Urothelium cell line (cell line): ENCODE measurements around the gene GPR37L1.
A peak's percentile ranks its signal among the peaks of the same experiment; 100 is the strongest.

Source experiments
- DNase-seq: peaks from one replicate; pipeline ENCODE4 v3.0.0; 2011; ENCODE audit warnings: low spot score, mixed read lengths
- FAIRE-seq: peaks from 2 replicates; lab custom pipeline; 2011; peaks lifted over from hg19 to GRCh38; lab: Jason Lieb, UNC

Gene GPR37L1

DNA sequence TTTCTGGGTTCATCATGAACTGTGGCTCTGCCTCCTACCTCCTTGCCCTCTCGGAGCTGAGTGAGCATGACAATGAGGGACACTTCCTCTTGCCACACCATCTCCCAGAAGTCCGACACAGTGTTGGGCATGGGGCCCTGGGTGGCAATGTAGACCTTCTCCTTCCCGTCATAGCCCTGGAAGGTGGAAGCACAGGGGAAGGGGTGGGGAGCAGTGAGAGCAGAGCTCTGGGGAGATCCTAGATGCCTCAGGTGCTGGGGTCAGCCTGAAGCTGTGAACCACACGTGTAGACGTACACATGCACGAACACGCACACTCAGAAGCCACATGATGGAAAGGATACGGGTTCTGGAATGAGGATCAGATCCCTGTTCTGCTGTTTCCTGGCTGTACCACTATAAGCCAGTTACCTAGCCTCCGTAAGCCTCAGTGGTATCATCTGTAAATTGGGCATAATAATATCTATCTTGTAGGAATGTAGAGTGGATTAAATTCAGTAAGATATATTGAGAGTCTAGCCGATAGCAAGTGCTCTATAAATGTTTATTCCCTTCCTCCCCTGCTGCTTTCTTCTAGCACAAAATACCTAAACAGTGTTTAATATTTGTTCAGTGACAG is 31.5 kb downstream of the GPR37L1 start:
- DNase-seq (no peak), FAIRE-seq (no peak)

DNA sequence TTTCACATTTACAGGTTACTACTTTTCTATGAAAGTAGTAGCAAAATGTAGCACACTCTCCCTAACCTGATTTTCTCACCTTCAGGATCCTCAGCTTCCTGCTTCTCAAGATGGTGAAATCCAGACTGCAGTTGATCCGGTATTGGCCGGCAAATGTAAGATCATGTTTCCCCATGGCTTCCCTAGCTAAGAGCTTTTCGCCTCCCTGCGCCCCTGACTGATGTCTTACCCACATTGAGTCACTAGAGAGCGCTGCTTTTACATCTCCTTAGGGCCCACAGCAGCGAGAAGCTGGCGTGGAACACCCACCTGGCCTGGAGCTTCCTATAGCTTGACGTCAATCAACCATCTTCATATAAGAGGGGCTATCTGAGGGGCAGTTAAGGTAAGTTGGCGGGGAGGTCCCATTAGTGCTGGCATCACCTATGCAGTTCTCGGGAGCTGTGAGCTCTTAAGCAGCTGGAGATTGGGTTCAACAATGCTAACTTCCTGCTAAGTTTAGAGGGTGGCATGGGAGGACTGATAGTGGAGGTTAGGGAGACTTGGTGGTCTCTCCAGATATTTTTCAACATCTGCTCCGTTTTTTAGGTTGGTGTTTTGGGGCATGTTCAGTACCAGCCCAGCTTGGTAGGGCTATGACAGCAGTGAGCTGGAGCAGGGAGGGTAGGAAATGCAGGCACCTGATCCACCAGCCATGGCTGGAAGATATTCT is 32.2 kb downstream of the GPR37L1 start:
- FAIRE-seq (no peak), DNase-seq (no peak)

DNA sequence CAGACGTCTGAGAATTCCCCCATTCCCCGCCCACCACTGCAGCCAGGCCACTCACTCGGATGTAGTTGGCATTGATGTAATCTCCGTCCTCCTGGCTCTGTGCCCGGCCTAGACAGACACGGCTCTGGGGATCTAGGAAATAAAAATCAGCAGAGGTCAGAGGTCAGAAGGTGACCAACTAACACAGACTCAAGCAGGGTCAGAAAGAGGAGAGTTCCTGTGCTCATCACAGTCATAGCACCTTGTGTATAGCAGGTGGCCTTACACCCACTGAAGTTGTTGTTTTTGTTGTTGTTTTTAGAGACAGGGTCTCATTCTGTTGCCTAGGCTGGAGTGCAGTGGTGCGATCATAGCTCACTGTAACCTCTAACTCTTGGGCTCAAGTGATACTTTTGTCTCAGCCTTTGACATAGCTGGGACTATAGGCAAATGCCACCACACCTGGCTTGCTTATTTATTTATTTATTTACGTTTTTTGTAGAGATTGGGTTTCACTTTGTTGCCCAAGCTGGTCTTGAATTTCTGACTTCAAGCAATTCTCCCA is 32.8 kb downstream of the GPR37L1 start:
- DNase-seq (peak; percentile 67), FAIRE-seq (no peak)

DNA sequence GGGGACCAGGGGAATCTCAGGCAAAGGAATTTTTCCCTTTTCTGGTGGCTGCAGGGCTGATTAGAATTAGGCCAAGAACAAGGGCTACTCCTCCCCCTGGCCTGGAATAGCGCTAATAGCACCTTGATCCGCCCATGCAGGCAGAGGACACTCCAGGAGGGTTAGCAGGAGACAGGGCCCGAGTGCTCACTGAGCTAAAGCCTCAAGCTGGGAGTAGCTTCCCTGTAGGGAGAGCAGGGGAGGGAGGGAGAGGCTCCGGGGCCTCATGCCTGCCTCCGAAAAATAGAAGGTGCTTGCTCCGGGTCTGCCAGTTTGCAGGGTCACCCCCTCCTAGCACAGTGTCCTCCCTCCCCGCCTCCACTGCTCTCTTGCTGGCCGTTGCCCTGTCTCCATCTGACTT is 33.9 kb downstream of the GPR37L1 start:
- no peak for FAIRE-seq

DNA sequence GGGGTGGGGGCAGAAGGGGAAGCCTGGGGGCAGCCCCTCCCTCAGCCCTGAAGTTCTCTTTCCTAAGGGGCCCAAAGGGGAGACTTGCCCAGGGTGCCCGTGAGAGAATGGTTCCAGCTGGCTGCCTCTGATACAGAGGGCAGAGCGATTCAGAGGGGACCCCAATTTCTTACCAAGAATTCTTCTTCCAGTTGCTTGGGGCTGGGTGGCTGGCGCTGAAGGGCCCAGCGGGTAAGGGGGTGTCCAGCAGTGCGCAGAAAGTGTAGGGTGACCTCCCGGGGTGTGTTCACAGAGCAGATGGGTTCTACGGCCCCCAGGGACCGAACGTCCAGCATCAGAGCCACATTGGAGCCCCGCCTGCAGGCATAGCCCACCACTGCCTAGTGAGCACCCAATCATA is 35.2 kb downstream of the GPR37L1 start:
- DNase-seq (no peak), FAIRE-seq (no peak)

More for the DNA sequence above, 33.9 kb downstream of the GPR37L1 start:
- DNase-seq: no peak

DNA sequence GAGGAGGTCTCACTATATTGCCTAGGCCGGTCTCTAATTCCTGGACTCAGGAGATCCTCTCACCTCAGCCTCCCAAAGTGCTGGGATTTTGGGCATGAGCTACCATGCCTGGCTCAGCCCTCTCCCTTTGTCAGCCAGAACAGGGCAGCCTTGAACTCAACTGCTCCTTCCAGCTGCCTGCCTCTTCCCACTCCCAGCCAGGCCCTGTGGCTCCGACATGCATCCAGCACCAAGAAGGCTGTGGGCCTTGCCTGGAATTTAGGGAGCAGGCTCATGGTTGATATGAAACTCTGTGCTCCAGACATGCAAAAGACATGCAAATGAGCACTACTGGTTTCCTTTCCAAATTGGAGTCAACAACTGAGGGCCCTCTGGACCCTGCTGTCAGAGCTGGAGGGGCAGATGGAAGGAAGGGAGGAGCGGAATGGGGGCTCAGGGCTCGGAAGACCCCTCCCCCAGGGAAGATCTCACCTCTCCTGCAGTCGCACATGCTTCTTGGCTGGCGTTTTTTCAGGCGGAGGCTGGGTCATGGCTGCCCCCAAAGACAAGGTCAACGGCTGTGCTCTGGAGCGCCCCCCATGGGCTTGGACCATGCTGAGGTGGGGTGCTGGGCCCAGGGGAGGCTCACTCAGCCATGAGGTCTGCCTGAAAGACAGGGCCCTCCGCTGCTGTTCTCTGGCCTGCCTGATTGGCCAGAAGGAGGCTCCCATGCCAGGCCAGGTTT is 36.3 kb downstream of the GPR37L1 start:
- DNase-seq (no peak), FAIRE-seq (no peak)

DNA sequence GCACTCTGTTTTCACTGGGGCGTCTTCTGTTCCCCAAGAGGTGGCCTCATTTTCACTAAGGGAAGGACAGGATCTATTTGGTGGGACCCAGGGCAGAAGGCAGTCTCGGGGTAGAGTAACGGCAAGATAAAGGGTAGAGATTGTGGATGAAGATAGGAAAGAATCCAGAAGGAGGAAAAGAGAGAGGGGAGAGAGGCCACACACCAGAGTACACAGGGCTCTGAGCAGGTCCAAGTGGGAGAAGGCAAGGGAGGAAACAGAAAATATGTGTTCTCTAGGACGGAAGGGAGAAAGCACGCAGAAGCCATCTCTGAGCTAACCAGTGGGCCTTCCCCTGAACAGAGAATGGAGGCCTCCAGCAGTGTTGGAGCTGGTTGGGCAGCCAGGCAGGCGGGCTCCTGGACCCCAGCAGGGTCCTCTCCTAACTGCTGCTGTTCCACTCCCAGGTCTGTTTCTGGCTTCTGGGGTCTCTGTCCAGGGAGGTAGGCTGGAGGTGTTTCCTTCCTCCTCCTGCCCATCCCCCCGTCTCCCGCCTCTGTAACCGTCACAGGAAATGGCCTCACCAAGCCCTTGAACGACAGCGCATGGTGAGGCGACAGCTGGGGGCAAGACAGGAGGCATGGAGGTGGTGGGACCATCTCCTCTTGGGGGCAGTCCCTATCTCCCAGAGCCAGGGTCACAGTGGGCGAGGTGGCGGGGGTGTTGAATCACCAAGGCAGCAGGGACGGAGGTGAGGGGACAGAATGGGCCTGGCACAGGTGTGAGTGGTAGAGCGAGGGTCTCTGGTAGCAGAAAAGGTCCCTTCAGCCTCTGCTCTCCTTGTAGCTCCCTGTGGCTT is 37.0 kb downstream of the GPR37L1 start:
- FAIRE-seq (no peak), DNase-seq (no peak)

DNA sequence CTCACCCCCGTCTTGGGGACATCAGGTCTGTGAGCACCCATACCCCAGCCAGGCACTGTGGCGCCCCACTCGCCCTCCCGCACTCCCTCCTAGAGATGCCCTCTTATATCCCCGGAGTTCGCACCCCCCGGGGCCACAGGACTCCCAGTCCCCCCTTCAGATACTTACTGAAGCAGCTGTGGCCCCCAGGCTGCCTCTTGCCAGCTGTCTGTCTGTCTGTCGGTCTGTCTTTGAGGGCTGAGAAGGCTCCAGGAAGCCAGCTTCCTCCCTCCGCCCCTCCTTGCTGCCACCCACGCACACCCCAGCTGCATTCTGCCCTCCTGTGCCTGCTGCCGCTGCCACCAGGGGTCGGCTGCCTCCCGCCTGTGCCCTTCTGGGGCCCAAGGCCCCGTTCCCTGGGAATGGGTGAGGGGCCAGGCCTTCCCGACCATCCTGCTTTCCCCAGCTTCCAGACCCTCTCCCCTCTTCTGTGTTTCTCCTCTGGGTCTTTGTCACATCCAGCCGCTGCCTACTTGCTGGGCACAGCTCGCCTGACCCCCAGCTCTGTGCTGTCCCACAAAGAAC is 37.7 kb downstream of the GPR37L1 start, which contains the start of gene PTPN7:
Gene PTPN7, minus strand, starts transcription at position 226 of the 564 bp plus-strand sequence. CDS start 1,200 bp downstream, outside the sequence.
- DNase-seq: peak; percentile 57

DNA sequence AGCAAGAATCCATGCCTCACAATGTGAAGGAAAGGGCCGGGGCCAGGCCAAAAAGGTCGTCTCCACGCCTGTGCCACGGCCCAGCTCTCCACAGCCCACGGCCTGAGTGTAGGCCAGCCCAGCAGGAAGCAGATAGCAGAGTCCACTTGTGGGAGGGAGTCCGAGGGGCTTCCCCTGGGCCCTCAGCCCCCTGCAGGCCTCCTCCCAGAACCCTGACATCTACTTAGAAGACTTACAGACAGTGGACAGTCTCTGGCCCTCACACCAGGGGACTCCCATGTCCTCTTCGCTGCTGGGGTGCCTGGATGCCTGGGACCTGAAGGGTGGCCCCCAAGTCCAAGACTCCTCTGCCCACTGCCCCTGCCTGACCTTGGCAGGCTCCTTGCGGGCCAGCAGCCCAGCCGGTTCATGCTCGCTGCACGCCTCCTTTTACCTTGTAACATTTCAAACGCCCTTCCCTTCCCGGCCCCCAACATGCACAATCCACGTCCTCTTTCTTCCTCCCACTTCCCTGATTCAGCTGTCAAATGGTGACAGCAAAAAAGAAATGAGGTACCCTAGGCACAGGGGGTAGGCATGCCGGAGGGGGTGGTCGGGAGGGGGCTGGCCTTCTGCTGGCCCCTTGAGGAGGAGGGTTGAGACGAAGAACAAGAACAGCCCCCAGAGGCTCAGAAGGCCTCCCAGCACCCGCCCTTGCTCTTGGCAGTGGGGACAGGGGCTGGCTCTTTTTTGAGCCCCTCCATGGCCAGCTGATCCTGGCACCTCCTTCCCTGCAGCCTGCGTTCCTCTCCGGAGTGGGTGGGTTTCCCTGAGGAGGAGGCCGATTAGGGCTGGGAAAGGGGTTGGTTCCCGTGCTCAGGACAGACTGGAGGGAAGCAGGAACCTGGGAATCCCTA is 38.7 kb downstream of the GPR37L1 start:
- FAIRE-seq (no peak), DNase-seq (no peak)

More for the DNA sequence above, 37.7 kb downstream of the GPR37L1 start, which contains the start of gene PTPN7:
- FAIRE-seq: no peak

DNA sequence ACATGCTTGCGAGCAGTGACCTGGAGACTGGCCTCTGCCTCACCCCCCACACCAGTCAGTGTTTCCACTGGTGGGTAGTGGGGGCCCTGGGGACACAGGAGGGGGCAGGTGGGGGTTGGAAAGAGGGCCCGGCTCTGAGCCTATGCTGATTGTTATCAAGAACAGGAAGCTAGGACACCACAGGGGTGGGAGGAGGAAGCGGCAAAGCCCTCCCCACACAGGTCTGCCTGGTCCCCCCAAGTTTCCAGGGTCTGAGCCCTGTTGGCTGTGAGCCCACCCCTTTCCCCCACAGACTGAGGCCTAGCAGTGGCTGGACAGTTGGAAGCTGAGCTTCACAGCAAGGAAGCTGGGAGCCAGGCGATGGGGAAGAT is 39.3 kb downstream of the GPR37L1 start:
- DNase-seq: no peak
- FAIRE-seq: no peak

DNA sequence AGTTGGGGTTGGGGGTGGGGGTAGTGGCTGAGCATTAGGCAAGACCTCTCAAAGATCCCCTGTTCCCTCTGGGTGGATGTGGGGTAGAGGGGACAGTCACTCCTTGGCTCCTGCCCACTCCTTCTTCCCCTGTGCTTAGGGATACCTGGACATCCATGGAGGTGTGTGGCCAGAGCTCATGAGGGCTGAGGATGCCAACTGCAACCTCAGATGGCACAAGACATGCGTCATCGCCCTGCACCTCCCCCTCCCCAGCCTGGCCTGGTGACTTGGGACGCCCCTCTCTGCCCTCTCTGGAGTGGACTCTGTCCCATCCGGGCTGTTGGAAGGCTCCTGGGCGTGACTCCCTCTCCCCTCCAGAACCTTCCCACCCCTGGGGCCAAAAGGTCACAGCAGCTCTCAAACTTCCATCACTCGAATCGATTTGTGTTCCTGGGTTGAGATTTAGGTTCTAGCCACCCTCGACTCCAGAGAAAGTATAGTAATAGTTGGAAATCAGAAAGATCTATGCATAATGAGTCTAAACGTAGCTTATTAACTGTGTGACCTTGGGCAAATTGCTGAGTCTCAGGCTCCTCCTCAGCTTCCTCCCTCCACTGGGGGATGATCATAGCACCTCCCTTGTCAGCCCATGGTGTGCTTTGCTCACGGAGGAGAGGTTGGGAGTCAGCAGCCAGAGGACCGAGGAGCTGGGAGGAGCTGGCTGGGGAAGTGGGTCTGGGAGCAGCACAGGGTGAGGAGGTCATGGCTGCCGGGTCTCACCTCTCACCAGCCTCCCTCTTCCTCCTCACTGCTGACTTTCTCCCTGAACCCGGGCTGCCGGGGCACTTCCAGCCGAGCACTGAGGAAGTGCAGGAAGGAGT is 39.9 kb downstream of the GPR37L1 start:
- no peak for FAIRE-seq
- no peak for DNase-seq

DNA sequence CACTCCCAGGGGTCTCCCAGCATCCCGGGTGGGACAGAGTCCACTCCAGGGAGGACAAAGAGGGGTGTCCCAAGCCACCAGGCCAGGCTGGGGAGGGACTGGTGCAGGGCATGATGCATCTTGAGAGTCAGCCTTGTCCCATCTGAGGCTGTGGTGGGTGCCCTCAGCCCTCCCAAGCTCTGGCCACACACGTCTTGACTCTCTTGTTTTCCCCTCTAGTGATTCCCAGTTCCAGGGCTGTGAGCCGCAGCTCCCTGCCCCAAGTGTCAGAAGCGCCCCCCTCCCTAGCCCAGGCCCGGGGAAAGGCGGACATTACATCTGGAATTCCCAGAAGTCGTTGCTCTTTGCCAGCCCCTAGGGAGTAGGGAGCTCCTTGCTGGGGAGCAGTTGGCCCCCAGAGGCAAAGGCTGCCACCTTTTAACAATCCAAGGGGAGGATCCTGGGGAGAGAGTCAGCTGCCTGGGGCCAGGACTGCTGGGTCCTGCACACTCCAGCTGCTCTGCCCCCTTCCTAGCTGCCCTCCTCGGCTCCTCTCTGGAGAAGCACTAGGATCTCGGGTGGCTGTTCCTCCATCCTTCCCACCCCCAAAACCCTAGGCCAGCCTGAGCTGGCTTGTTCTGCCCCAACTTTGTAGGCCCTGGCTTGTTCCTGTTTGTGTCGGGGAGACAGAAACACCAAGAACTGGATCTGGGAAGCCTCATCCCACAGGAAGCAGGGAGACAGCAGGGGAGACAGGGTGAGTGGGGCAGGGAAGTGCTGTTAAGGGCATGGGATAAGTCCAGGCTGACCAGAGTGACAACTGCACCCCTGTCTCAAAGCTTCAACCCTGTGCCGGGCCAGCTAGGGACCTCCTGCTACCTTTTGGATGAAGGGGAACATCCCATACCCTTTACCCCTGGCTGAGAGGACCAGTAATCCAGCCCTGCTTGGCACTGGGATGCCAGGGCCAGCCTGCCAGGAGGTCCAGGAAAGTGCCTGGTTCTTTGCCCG is 40.9 kb downstream of the GPR37L1 start:
- no peak for FAIRE-seq

DNA sequence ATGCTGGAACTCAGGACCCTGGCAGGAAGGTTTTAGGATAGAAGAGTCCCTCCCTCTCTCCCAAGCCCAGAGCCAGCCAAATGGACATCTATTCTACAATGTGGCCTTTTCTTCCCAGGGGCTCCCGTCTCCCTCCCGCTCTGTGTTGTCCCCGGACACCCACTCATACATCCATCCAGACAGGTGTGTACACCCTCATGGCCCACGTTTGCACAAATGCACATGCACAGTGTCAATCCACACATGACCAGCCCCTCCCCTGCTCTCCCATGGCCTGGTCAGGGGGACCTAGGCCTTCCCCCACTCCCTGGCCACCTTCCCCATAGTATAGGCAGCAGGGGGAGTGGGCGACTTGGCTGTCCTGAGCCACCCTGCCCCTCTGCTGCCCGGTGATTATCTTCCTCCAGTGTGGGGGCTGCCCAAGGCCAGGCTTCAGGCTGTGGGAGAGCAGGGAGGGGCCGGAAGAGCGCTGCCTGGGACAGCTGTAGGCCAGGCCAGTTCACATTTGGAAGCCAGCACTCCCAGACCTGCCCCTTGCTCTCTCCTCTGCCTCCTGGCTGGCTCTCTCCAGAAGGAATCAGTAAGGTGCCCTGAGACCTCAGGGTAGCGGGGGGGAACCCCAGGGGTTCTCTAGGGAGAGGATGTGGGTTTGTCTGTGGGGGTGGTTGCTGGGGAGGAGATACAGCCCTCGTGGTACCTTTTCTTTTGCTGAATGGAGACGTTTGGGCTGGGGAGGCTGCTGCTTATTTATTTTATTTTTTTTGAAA is 41.7 kb downstream of the GPR37L1 start:
- no peak for FAIRE-seq
- no peak for DNase-seq

More for the DNA sequence above, 40.9 kb downstream of the GPR37L1 start:
- no peak for DNase-seq

DNA sequence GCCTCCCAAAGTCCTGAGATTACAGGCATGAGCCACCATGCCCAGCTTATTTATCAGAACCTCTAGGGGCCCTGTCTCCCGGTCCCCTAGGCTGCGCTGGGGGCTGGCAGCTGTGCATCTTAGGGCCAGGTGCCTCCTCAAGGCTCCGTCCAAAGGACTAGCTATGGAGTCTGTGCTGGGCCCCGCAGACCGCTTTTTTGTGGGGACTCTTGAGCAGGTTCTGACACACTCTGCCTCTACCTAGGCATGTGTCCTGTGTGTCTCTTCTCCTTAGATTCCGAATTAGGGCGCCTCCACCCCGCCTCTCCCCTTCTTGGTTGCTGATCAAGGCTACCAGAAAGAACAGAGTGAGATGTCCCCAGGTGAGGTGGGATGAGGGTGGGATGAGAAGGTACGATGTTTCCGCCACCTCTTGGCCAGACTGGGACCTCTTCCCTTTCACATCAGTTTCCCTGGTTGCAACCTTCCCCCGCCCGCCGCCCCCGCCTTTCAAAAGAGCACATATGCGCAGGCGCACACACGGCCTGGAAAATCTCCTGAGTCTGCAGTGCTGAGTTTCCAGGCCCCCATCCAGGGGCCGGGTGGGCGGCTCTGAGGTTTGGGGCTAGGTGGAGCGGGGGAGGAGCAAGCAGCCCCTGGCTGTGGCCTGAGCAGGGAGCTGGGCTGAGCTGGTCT is 42.7 kb downstream of the GPR37L1 start:
- FAIRE-seq (no peak), DNase-seq (no peak)

DNA sequence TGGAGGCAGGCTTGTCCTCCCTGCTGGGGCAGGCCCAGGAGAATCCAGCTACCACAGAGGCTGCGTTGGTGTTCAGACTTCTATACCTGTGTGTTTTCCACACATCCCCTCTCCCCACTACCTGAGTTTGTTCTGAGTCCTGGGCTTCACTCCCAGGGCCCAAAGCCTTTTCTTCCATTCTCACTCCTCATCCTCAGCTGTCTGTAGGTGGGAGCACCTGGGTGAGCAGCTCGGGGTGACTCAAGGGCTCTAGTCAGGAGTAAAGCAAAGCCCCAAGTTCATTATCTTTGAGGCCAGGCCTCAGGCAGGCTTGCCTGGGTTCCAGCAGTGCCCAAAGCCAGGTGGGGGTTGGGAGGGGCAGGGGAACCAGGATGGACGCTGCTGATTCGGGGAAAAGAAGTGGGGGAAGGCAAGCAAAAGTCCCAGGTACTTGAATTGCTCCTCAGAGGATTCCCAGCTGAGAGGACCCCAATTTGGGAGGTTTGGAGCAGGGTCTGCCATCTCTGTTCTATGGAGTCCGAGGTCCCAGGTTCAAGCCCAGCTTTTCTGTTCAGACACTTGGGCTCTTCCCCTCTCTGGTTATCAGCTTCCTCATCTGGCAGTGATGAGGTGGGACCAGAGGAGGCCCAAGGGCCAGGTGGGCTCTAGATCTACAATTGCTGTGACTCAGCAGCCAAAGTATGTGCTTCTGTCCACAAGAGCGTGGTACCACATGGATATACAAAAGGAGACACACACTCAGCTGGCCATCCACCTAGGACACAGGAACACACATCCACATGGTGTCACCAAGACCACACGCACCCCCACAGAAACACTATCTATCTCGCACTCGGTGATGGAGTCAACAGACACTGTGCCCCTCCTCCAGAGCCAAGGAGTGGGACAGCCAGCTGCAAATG is 43.5 kb downstream of the GPR37L1 start:
- no peak for DNase-seq
- FAIRE-seq: no peak
